Parathyroid adenoma (tissue), 2 donors: ENCODE results near the gene SDK2.

ENCODE experiments used
- H2AFZ ChIP-seq: fragments of 300-600 bp; sonication (generic); one replicate; pipeline ENCODE4 v1.7.0; 2017; ENCODE audit warnings: antibody characterized with exemption, mild to moderate bottlenecking
- H3K27ac ChIP-seq: fragments of 300-600 bp; sonication (generic); one replicate; pipeline ENCODE4 v1.7.0; 2017
- H3K27me3 ChIP-seq: fragments of 300-600 bp; sonication (generic); one replicate; pipeline ENCODE4 v1.7.0; 2017; ENCODE audit warnings: low read length; ENCODE audit not compliant: control insufficient read depth, insufficient read depth
- H3K36me3 ChIP-seq: fragments of 300-600 bp; sonication (generic); one replicate; pipeline ENCODE4 v1.7.0; 2017; ENCODE audit warnings: low read length; ENCODE audit not compliant: control insufficient read depth, insufficient read depth
- H3K4me1 ChIP-seq: fragments of 300-600 bp; sonication (generic); one replicate; pipeline ENCODE4 v1.7.0; 2017; ENCODE audit warnings: control low read depth
- H3K4me2 ChIP-seq: fragments of 300-600 bp; sonication (generic); one replicate; pipeline ENCODE4 v1.7.0; 2017; ENCODE audit warnings: low read length
- H3K4me3 ChIP-seq: fragments of 300-600 bp; sonication (generic); one replicate; pipeline ENCODE4 v1.7.0; 2017; ENCODE audit warnings: low read depth, low read length
- H3K79me2 ChIP-seq: fragments of 300-600 bp; sonication (generic); one replicate; pipeline ENCODE4 v1.7.0; 2017; ENCODE audit warnings: control low read depth
- H3K9ac ChIP-seq: fragments of 300-600 bp; sonication (generic); one replicate; pipeline ENCODE4 v1.7.0; 2017; ENCODE audit warnings: mild to moderate bottlenecking
- H3K9me3 ChIP-seq: fragments of 300-600 bp; sonication (generic); one replicate; pipeline ENCODE4 v1.7.0; 2017; ENCODE audit warnings: low read length; ENCODE audit not compliant: control insufficient read depth
- TF ChIP-seq, protein P1 (sequence below): fragments of 300-600 bp; sonication (generic); IDR thresholded peaks from one replicate; pipeline ENCODE4 v1.7.0; 2017; ENCODE audit warnings: antibody characterized with exemption, mild to moderate bottlenecking
- donor health status: primary hyperparathyroidism.

Gene SDK2

DNA sequence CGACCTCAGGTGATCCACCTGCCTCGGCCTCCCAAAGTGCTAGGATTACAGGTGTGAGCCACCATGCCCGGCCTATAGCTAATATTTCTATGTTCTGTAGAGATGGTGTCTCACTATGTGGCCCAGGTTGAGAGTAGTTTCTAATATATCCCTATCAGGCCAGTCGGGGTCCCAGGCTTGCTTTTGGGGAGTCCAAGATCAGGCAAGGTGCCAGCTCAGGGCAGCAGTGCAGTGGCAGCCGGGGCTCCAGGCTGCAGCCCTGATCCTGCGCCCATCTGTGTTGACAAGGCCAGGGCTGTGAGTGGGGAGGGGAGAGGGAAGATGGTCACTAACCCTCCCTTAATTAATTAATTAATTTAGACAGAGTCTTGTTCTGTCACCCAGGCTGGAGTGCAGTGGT is 254.8 kb downstream of the SDK2 start:
- H3K4me3 ChIP-seq = no peak overlapping the region
- no peak overlapping the region for H3K4me2 ChIP-seq
- H3K9me3 ChIP-seq = no peaks in the 10 kb centered on the region
- H3K27ac ChIP-seq = no peak overlapping the region
- TF ChIP-seq, protein P1, sequence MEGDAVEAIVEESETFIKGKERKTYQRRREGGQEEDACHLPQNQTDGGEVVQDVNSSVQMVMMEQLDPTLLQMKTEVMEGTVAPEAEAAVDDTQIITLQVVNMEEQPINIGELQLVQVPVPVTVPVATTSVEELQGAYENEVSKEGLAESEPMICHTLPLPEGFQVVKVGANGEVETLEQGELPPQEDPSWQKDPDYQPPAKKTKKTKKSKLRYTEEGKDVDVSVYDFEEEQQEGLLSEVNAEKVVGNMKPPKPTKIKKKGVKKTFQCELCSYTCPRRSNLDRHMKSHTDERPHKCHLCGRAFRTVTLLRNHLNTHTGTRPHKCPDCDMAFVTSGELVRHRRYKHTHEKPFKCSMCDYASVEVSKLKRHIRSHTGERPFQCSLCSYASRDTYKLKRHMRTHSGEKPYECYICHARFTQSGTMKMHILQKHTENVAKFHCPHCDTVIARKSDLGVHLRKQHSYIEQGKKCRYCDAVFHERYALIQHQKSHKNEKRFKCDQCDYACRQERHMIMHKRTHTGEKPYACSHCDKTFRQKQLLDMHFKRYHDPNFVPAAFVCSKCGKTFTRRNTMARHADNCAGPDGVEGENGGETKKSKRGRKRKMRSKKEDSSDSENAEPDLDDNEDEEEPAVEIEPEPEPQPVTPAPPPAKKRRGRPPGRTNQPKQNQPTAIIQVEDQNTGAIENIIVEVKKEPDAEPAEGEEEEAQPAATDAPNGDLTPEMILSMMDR = no peak
- no peaks in the 10 kb centered on the region for H3K79me2 ChIP-seq
- no peaks in the 10 kb centered on the region for H3K4me1 ChIP-seq
- no peaks in the 10 kb centered on the region for H3K36me3 ChIP-seq
- no peak overlapping the region for H3K9ac ChIP-seq
- H2AFZ ChIP-seq = no peak overlapping the region
- no peaks in the 10 kb centered on the region for H3K27me3 ChIP-seq

DNA sequence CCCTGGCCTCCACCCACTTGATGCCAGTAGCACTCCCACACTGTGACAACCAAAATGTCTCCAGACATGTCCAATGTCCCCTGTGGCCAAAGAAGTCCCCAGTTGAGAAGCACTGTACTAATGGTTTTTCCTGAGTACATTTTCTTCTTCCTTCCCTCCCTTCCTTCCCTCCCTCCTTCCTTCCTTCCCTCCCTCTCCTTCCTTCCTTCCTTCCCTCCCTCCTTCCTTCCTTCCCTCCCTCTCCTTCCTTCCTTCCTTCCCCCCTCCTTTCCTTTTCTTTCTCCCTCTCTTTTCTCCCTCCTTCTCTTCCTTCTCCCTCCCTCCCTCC is 255.7 kb downstream of the SDK2 start:
- Histone ChIP-seq H3K4me3 (no peak overlapping the region), H2AFZ (no peak overlapping the region), H3K79me2 (no peaks in the 10 kb centered on the region), H3K9ac (no peak overlapping the region), H3K27ac (no peak overlapping the region), H3K4me1 (no peaks in the 10 kb centered on the region), H3K36me3 (no peaks in the 10 kb centered on the region), H3K4me2 (no peak overlapping the region), H3K27me3 (no peaks in the 10 kb centered on the region), H3K9me3 (no peaks in the 10 kb centered on the region)
- TF ChIP-seq, protein P1 = no peak

DNA sequence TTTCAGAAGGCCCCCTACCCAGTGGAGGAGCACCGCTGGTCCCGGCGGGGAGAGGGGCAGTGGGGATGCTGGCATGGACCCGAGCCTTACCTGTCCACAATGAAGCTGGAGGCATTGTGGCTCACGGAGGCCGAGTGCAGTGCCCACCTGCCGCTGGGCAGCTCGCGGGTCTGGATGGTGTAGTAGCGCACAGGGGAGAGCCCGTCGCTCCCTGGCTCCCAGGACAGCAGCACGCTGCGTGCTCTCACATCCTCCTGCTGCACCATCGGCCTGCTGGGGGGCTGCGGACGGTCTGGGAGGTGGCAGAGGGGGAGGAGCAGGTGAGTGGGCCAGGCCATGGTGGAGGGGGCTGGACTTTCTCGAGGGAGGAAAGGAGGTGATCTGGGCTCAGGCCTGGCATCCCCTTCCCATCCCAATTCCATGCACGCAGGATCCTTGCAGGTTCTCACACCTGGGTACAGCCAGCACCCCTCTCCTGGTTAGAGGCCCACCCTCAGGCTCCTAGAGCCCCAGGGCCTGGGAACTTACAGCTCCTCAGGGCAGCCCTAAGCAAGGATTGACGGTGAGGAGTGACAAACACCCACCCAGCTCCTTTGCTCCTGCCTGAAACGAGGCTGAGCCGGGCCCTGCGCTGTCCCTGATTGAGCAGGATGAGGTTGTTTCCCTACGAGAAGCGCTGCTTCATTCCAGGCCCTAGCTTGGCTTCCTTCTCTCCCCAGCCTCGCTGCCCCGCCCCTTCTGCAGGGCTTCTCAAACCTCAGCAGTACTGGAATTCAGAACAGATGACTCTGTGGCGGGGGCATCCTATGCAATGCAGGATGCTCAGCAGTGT is 256.3 kb downstream of the SDK2 start:
- no peak overlapping the region for H3K9ac ChIP-seq
- no peak overlapping the region for H2AFZ ChIP-seq
- no peaks in the 10 kb centered on the region for H3K79me2 ChIP-seq
- TF ChIP-seq, protein P1 = no peak
- no peaks in the 10 kb centered on the region for H3K9me3 ChIP-seq
- no peak overlapping the region for H3K27ac ChIP-seq
- H3K27me3 ChIP-seq = no peaks in the 10 kb centered on the region
- no peaks in the 10 kb centered on the region for H3K36me3 ChIP-seq
- H3K4me1 ChIP-seq = no peaks in the 10 kb centered on the region
- no peak overlapping the region for H3K4me2 ChIP-seq
- no peak overlapping the region for H3K4me3 ChIP-seq

DNA sequence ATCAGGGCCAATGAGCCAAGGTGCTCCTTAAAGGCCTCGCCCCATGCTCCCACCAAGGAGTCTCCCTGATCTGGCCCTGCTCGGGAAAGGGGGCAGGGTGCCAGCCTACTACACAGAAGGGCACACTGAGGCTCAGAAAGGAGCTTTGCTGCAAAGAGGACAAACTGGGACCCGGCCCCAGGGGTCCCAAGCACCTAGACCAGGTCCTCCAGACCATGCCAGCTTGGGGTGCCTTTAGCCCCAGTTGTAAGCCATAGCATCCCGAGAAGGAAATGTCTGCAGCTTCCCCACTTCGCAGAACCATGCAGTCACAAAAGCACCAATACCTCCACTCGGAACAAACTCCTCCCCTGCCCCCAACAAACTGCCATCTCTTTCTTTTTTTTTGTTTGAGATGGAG is 257.7 kb downstream of the SDK2 start:
- H3K4me1 ChIP-seq = no peaks in the 10 kb centered on the region
- TF ChIP-seq, protein P1 = no peak
- no peaks in the 10 kb centered on the region for H3K36me3 ChIP-seq
- no peak overlapping the region for H2AFZ ChIP-seq
- no peaks in the 10 kb centered on the region for H3K9me3 ChIP-seq
- H3K4me2 ChIP-seq = no peak overlapping the region
- H3K27me3 ChIP-seq = no peaks in the 10 kb centered on the region
- H3K4me3 ChIP-seq = no peak overlapping the region
- H3K27ac ChIP-seq = no peak overlapping the region
- H3K79me2 ChIP-seq = no peaks in the 10 kb centered on the region
- no peak overlapping the region for H3K9ac ChIP-seq

GRCh38 chr17:73384926-73385325 is 259.3 kb downstream of the SDK2 start:
- Histone ChIP-seq H3K27ac (no peak overlapping the region), H3K4me3 (no peak overlapping the region), H3K79me2 (no peaks in the 10 kb centered on the region), H3K9ac (no peak overlapping the region), H3K4me1 (no peaks in the 10 kb centered on the region), H3K4me2 (no peak overlapping the region), H3K36me3 (no peaks in the 10 kb centered on the region), H2AFZ (no peak overlapping the region), H3K9me3 (no peaks in the 10 kb centered on the region), H3K27me3 (no peaks in the 10 kb centered on the region)
- TF ChIP-seq, protein P1 = no peak
